ENCODE data around the gene DNAH14. TPM values are rescaled to one million over a fixed set of nuclear protein-coding genes. Genes with fewer than 3 reads are reported as not detected.

The DNAH14 gene
- total and polyA plus RNA-seq, 2 donors (not counting 1 experiment from before 2014, with no cell fraction given): not detected

DNA sequence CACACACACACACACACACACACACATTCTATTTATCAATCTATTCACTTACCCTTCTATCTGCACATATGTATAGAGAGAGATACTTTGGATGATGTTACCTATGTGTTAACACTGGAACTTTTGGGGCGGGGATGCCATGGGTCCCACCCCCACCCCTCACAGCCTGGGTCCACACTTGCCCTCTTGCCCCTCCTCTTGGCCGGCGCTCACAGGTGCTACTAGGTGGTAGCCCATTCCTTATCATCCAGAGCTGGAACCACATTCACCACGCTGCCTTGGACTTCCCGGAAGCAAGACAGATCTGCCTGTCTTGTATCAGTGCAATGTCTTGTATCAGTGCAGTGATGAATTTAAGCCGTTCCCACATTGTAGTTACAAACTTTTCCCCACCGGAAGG, 413.2 kb downstream of the DNAH14 start:
- Histone ChIP-seq H3K4me1 (ENCODE audit: control insufficient read depth in 2 of 2, insufficient read depth in 2 of 2, low read length in 2 of 2) (no peaks in the 10 kb centered on the region), H3K9me3 (ENCODE audit: control extremely low read depth in 1 of 3, control insufficient read depth in 2 of 3, insufficient read depth in 1 of 3, low read length in 2 of 3) (no peaks in the 10 kb centered on the region), H2AFZ (ENCODE audit: insufficient read depth, low read depth, low read length, poor library complexity, severe bottlenecking) (no peak overlapping the region), H4K20me1 (ENCODE audit: control insufficient read depth, insufficient read depth, low read length, poor library complexity, severe bottlenecking) (no peaks in the 10 kb centered on the region), H3K9ac (ENCODE audit: low read length) (no peak overlapping the region), H3K27me3 (replicated peaks in 1 of 4; ENCODE audit: control extremely low read depth in 1 of 4, control insufficient read depth in 3 of 4, insufficient read depth in 4 of 4, low read length in 3 of 4) (peaks cover 0 to 7% (median 0%) of the 10 kb centered on the region in 4 experiments), H3K4me2 (replicated peaks; ENCODE audit: low read depth, low read length, poor library complexity, severe bottlenecking) (no peak overlapping the region), H3K27ac (ENCODE audit: low read length in 2 of 2) (no peak overlapping the region), H3K36me3 (replicated peaks in 1 of 2; ENCODE audit: control extremely low read depth in 1 of 2, control insufficient read depth in 1 of 2, extremely low read depth in 1 of 2, insufficient read depth in 2 of 2, low read length in 1 of 2) (no peaks in the 10 kb centered on the region), H3K4me3 (ENCODE audit: control extremely low read depth in 1 of 5, extremely low read depth in 1 of 5, insufficient read depth in 1 of 5, low read depth in 2 of 5, low read length in 4 of 5) (no peak overlapping the region), H3K79me2 (ENCODE audit: control insufficient read depth, insufficient read depth, low read length) (no peaks in the 10 kb centered on the region)
- intact Hi-C loops (cut with micrococcal nuclease): loop anchor here (10.0 kb wide), 1 partner anchor 828 kb away; no protein-coding TSS in a partner anchor
- Mint-ChIP-seq H3K4me3 (no peak overlapping the region), H3K4me1 (no peaks in the 10 kb centered on the region), H3K27ac (no peak overlapping the region), H3K27me3 (peaks cover 29% of the 10 kb centered on the region), H3K9me3 (ENCODE audit: insufficient read depth) (no peaks in the 10 kb centered on the region)
- ChIA-PET CTCF (interaction anchor here (1.0 kb wide), 1 partner anchor 829 kb away, joined by 3 read pairs; no protein-coding TSS in a partner anchor), POLR2A (no interaction called here)
- TF ChIP-seq, protein P1, sequence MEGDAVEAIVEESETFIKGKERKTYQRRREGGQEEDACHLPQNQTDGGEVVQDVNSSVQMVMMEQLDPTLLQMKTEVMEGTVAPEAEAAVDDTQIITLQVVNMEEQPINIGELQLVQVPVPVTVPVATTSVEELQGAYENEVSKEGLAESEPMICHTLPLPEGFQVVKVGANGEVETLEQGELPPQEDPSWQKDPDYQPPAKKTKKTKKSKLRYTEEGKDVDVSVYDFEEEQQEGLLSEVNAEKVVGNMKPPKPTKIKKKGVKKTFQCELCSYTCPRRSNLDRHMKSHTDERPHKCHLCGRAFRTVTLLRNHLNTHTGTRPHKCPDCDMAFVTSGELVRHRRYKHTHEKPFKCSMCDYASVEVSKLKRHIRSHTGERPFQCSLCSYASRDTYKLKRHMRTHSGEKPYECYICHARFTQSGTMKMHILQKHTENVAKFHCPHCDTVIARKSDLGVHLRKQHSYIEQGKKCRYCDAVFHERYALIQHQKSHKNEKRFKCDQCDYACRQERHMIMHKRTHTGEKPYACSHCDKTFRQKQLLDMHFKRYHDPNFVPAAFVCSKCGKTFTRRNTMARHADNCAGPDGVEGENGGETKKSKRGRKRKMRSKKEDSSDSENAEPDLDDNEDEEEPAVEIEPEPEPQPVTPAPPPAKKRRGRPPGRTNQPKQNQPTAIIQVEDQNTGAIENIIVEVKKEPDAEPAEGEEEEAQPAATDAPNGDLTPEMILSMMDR (IDR thresholded peaks at IDR 0.05): no peak
- no peak for TF ChIP-seq EZH2 (IDR thresholded peaks at IDR 0.05; ENCODE audit: borderline replicate concordance, insufficient read depth, low read depth, low read length, poor library complexity, severe bottlenecking)
- 91% methylated on average over 4 of the region's 7 CpGs for WGBS (ENCODE audit: insufficient coverage)
- DNase-seq (no peak), ATAC-seq (ENCODE audit: low read depth) (no peak)

DNA sequence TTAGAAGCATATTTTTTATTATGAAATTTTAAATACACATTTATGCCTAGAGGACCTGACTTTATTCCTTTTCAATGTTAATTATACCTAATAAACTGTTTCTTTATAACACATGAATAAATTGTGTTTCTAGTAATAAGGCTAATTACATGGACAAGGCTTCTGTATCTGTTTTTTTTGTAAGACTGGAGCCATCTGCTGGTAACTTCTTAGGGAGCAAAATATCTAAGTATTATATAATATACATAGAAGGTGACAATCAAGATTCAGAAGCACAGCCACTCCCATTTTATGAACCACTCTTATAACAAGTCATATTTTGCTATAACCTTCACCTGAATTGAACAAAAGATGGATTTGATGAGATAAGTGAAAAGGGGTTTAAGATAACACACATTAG, 414.1 kb downstream of the DNAH14 start:
- intact Hi-C loops (cut with micrococcal nuclease): loop anchor here (10.0 kb wide), 1 partner anchor 829 kb away; no protein-coding TSS in a partner anchor
- DNase-seq: peak; percentile 12
- H3K4me1 Mint-ChIP-seq: no peaks in the 10 kb centered on the region
- Histone ChIP-seq H3K27me3 (replicated peaks in 1 of 4; ENCODE audit: control extremely low read depth in 1 of 4, control insufficient read depth in 3 of 4, insufficient read depth in 4 of 4, low read length in 3 of 4) (peaks cover 0 to 7% (median 0%) of the 10 kb centered on the region in 4 experiments), H3K27ac (ENCODE audit: low read length in 2 of 2) (no peak overlapping the region), H3K36me3 (replicated peaks in 1 of 2; ENCODE audit: control extremely low read depth in 1 of 2, control insufficient read depth in 1 of 2, extremely low read depth in 1 of 2, insufficient read depth in 2 of 2, low read length in 1 of 2) (no peaks in the 10 kb centered on the region), H3K79me2 (ENCODE audit: control insufficient read depth, insufficient read depth, low read length) (no peaks in the 10 kb centered on the region), H4K20me1 (ENCODE audit: control insufficient read depth, insufficient read depth, low read length, poor library complexity, severe bottlenecking) (no peaks in the 10 kb centered on the region), H3K9me3 (ENCODE audit: control extremely low read depth in 1 of 3, control insufficient read depth in 2 of 3, insufficient read depth in 1 of 3, low read length in 2 of 3) (no peaks in the 10 kb centered on the region), H3K4me2 (replicated peaks; ENCODE audit: low read depth, low read length, poor library complexity, severe bottlenecking) (no peak overlapping the region), H2AFZ (ENCODE audit: insufficient read depth, low read depth, low read length, poor library complexity, severe bottlenecking) (no peak overlapping the region), H3K4me1 (ENCODE audit: control insufficient read depth in 2 of 2, insufficient read depth in 2 of 2, low read length in 2 of 2) (no peaks in the 10 kb centered on the region), H3K4me3 (ENCODE audit: control extremely low read depth in 1 of 5, extremely low read depth in 1 of 5, insufficient read depth in 1 of 5, low read depth in 2 of 5, low read length in 4 of 5) (no peak overlapping the region), H3K9ac (ENCODE audit: low read length) (no peak overlapping the region)
- ATAC-seq (ENCODE audit: low read depth): no peak
- H3K27me3 Mint-ChIP-seq: peaks cover 37% of the 10 kb centered on the region
- CTCF ChIA-PET: interaction anchor here (1.0 kb wide), 1 partner anchor 830 kb away, joined by 3 read pairs; no protein-coding TSS in a partner anchor
- H3K4me3 Mint-ChIP-seq: no peak overlapping the region
- no peaks in the 10 kb centered on the region for H3K9me3 Mint-ChIP-seq (ENCODE audit: insufficient read depth)
- POLR2A ChIA-PET: no interaction called here
- H3K27ac Mint-ChIP-seq: no peak overlapping the region
- no peak for TF ChIP-seq EZH2 (IDR thresholded peaks at IDR 0.05; ENCODE audit: borderline replicate concordance, insufficient read depth, low read depth, low read length, poor library complexity, severe bottlenecking)
- TF ChIP-seq, protein P1 (IDR thresholded peaks at IDR 0.05): no peak

Data from B cell (primary cell).